Measurements from ENCODE around the gene ANXA6. TPM values are rescaled to one million over a fixed set of nuclear protein-coding genes. Genes with fewer than 3 reads are reported as not detected.

Gene ANXA6
- total RNA-seq, 1 experiment from 2014 or later, result 98.7 TPM

DNA sequence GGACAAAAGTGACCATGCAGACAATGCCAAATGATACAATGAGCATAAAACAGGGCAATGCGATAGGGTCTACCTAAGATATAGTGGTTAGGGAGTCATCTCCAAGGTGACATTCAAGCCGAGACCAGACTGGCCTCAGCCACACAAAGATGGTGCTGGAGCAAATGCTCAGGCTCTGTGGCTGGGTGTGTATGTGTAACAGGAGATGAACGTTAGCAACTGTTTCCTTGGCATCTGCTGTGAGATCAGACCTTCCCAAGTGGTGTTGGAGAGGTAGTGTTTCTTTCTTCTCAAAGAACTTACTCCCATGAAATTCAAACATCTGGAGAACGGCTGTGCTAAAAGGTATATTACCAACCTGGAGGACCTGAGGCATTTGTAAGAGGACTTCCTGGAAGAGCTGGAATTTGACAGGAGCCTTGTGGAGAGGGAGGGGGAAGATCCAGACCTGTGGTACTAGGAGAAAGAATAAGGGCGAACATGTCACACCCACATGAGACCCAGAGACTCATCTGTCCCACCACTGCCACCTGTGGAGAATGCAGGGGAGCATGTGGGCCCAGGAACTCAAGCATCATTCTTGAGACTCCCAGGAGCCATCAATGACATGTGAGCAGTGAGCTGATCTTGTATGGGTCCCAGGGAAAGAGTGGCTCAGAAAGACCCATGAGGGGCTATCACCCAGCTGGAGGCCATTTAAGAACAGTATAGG is 21.4 kb upstream of the ANXA6 start:
- Histone ChIP-seq H2BK20ac (ENCODE audit: low read depth, low read length, poor library complexity, severe bottlenecking) (no peak overlapping the region), H3K4ac (ENCODE audit: low read depth, low read length) (no peak overlapping the region), H4K91ac (ENCODE audit: insufficient read length, low read depth, low read length) (no peak overlapping the region), H3K14ac (ENCODE audit: insufficient read depth, low read length) (no peak overlapping the region), H3K9ac (ENCODE audit: extremely low read depth, insufficient read length, low read length) (no peak overlapping the region), H3K79me2 (ENCODE audit: insufficient read depth, low read length) (no peaks in the 10 kb centered on the region), H2BK120ac (ENCODE audit: low read depth, low read length, poor library complexity, severe bottlenecking) (no peak overlapping the region), H3K56ac (ENCODE audit: insufficient read length, low read depth, low read length) (no peak overlapping the region), H2BK12ac (ENCODE audit: insufficient read length, low read depth, low read length) (no peak overlapping the region), H2BK5ac (ENCODE audit: insufficient read length, low read length) (no peak overlapping the region), H3T11ph (ENCODE audit: low read length) (no peak overlapping the region), H3K4me1 (ENCODE audit: insufficient read depth, low read length) (no peaks in the 10 kb centered on the region), H2AFZ (ENCODE audit: low read length) (no peak overlapping the region), H4K5ac (ENCODE audit: insufficient read length, low read depth, low read length) (no peak overlapping the region), H4K20me1 (ENCODE audit: control insufficient read depth, insufficient read depth, insufficient read length) (no peaks in the 10 kb centered on the region), H3K18ac (ENCODE audit: insufficient read length, low read depth, low read length) (no peak overlapping the region), H3K4me2 (ENCODE audit: insufficient read depth, insufficient read length, low read length) (no peak overlapping the region), H2BK15ac (ENCODE audit: low read depth, low read length) (no peak overlapping the region), H3K27ac (ENCODE audit: insufficient read length, low read depth, low read length) (no peak overlapping the region), H3K27me3 (ENCODE audit: insufficient read depth, low read length) (no peaks in the 10 kb centered on the region), H2AK5ac (ENCODE audit: insufficient read length, low read length) (no peak overlapping the region), H3K9me3 (ENCODE audit: control insufficient read depth, low read depth, low read length) (no peaks in the 10 kb centered on the region), H3K23me2 (ENCODE audit: insufficient read length, low read depth, low read length, poor library complexity, severe bottlenecking) (no peaks in the 10 kb centered on the region), H4K8ac (replicated peaks; ENCODE audit: insufficient read length, low read depth, low read length) (no peak overlapping the region), H3K79me1 (ENCODE audit: insufficient read depth, low read depth, low read length, poor library complexity, severe bottlenecking) (no peaks in the 10 kb centered on the region), H3K23ac (ENCODE audit: insufficient read length, low read depth, low read length) (no peak overlapping the region)
- TF ChIP-seq, protein P1, sequence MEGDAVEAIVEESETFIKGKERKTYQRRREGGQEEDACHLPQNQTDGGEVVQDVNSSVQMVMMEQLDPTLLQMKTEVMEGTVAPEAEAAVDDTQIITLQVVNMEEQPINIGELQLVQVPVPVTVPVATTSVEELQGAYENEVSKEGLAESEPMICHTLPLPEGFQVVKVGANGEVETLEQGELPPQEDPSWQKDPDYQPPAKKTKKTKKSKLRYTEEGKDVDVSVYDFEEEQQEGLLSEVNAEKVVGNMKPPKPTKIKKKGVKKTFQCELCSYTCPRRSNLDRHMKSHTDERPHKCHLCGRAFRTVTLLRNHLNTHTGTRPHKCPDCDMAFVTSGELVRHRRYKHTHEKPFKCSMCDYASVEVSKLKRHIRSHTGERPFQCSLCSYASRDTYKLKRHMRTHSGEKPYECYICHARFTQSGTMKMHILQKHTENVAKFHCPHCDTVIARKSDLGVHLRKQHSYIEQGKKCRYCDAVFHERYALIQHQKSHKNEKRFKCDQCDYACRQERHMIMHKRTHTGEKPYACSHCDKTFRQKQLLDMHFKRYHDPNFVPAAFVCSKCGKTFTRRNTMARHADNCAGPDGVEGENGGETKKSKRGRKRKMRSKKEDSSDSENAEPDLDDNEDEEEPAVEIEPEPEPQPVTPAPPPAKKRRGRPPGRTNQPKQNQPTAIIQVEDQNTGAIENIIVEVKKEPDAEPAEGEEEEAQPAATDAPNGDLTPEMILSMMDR (conservative IDR thresholded peaks at IDR 0.05), result no peak
- no peak for DNase-seq
- H3K27ac Mint-ChIP-seq, result peak overlapping the region in 1 of 3 experiments; percentile 61; a peak in 2 of 7 replicates
- WGBS (ENCODE audit: extremely low coverage, insufficient read length, low lambda C conversion rate), result no CpG with 5 or more reads among the region's 5 CpGs
- no peaks in the 10 kb centered on the region for H3K36me3 Mint-ChIP-seq (ENCODE audit: insufficient read depth in 1 of 3, low read depth in 3 of 3)
- peaks cover 7 to 9% of the 10 kb centered on the region in 2 experiments for H3K4me1 Mint-ChIP-seq
- H3K9me3 Mint-ChIP-seq, result no peaks in the 10 kb centered on the region
- H3K27me3 Mint-ChIP-seq (ENCODE audit: low read depth), result peaks cover 5% of the 10 kb centered on the region; the same call in 1 of the 2 replicates
- H3K4me3 Mint-ChIP-seq, result no peak overlapping the region
